ENCODE data around the gene DOCK1.

DOCK1 gene

DNA sequence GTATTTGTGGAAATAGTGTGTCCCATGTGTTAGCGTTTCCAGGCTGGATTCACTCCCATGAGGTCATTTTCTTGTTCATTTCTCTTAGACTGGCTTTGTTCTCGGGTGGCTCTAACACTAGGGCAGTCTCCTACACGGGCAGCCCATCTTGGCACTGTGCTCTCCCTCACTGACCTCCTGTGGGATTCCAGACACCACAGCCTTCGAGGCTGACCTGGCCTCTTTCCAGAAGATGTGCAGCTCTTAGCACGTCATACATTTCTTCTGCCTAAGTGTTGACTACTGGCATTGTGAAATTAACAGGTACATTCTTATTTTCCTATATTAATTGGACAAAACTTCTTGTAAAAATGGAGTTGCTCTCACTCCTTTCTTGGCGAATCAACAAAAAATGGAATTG, 218.4 kb downstream of the DOCK1 start:
- FAIRE-seq (no peak), DNase-seq (ENCODE audit: insufficient read length, low spot score) (no peak)

GRCh38 chr10:127125331-127125730, 220.1 kb downstream of the DOCK1 start:
- no peak for FAIRE-seq
- no peak for DNase-seq (ENCODE audit: insufficient read length, low spot score)

- DNase-seq (ENCODE audit: insufficient read length, low spot score), result no peak
- FAIRE-seq, result no peak
These were observed 222.6 kb downstream of the DOCK1 start for GRCh38 chr10:127127822-127128221.

- FAIRE-seq (no peak), DNase-seq (ENCODE audit: insufficient read length, low spot score) (no peak)
These were observed 223.9 kb downstream of the DOCK1 start for GRCh38 chr10:127129104-127129503.

- no peak for FAIRE-seq
These were observed 227.2 kb downstream of the DOCK1 start for GRCh38 chr10:127132451-127132850.

GRCh38 chr10:127133225-127133624, 228.0 kb downstream of the DOCK1 start:
- no peak for FAIRE-seq
- DNase-seq (ENCODE audit: insufficient read length, low spot score), result no peak

More at GRCh38 chr10:127132451-127132850, 227.2 kb downstream of the DOCK1 start:
- no peak for DNase-seq (ENCODE audit: insufficient read length, low spot score)

- FAIRE-seq (no peak), DNase-seq (ENCODE audit: insufficient read length, low spot score) (no peak)
These were observed 228.7 kb downstream of the DOCK1 start for GRCh38 chr10:127133672-127134500.

GRCh38 chr10:127135844-127136577, 230.8 kb downstream of the DOCK1 start:
- FAIRE-seq (no peak), DNase-seq (ENCODE audit: insufficient read length, low spot score) (no peak)

DNA sequence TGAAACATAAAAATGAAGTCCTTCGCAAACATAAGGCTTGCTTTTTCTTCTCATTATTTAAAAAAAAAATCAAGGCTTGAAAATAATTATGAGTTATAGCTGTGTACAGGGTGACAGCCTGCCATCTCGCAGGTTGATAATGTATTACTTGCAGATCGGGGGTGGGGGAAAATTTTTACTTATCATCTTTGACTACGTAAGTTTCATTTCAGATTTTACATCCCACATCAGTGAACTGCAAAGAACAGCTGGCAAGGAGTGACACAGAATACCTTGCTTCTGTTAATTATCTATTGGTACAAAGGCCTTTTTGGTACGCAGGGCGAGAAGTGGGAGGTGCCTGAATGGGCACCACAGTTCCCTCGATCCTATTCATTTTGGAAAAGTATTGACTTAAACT, 232.2 kb downstream of the DOCK1 start:
- no peak for DNase-seq (ENCODE audit: insufficient read length, low spot score)
- no peak for FAIRE-seq

- no peak for FAIRE-seq
- no peak for DNase-seq (ENCODE audit: insufficient read length, low spot score)
These were observed 236.9 kb downstream of the DOCK1 start for GRCh38 chr10:127142136-127142535.

- FAIRE-seq (no peak), DNase-seq (ENCODE audit: insufficient read length, low spot score) (no peak)
These were observed 237.6 kb downstream of the DOCK1 start for GRCh38 chr10:127142856-127143255.

GRCh38 chr10:127145173-127145572, 239.9 kb downstream of the DOCK1 start:
- DNase-seq (ENCODE audit: insufficient read length, low spot score) (peak; percentile 9), FAIRE-seq (no peak)

DNA sequence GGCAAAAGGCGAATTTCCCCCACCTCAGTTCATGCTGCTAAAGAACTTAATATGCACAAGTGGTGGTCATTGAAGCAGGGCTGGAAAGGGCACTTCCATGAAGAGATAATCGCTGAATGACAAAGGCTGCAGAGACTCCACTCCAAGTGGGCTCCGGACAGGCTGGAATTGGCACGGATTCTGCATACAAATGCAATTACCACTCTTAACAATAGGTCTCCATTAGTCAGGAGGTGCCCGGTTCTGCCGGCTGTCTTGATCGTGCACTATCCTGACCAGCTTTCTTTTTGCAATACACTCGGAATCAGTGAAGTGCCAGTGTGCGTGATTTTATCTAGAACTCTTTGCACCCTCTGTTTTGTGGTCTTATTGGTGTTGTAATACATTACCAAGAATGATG, 241.4 kb downstream of the DOCK1 start:
- DNase-seq (ENCODE audit: insufficient read length, low spot score) (no peak), FAIRE-seq (no peak)

- DNase-seq (ENCODE audit: insufficient read length, low spot score) (peak; percentile 41), FAIRE-seq (no peak)
These were observed 243.1 kb downstream of the DOCK1 start for GRCh38 chr10:127148066-127148932.

- DNase-seq (ENCODE audit: insufficient read length, low spot score), result peak; percentile 17
- FAIRE-seq, result no peak
These were observed 243.6 kb downstream of the DOCK1 start for GRCh38 chr10:127148933-127149220.

- peak; percentile 4 for DNase-seq (ENCODE audit: insufficient read length, low spot score)
- FAIRE-seq, result no peak
These were observed 244.4 kb downstream of the DOCK1 start for GRCh38 chr10:127149501-127150081.

DNA sequence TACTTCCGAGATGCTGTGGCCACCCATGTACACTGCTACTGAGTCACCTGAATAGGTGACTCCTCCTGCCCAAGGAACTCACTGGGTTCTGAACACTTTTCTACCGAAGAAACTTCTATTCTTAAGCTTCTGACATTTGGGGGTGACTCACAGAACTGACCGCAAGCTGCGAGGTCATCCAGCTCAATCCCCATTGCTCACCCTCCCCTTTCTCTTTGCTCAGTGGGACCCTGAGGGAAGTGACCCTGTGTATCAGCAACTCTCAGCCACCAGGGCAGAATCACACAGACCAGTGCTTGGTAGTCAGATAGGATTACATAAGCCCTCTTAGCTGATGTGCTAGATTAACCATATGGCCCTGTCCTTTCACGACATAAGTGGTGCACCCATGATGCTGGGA, 244.9 kb downstream of the DOCK1 start:
- DNase-seq (ENCODE audit: insufficient read length, low spot score) (peak; percentile 24), FAIRE-seq (no peak)

DNA sequence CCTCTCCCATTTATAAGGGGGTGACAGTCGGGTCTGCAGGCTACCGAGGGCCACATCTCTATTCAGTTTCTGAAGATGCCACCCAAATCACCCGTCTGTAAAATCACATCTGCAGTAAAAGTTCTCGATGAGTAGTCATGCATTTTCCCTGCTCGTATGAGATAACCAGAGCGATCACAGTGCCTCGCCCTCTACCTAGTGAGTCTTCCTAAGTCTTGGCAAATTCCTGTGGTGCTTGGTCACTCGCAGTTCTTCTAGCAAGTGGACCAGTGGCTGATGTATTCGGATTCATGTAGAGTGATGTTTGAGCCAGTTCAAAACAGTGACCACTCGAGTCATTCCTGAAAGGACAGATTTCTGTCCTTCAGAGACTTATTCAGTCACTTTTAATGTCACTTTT, 246.3 kb downstream of the DOCK1 start:
- DNase-seq (ENCODE audit: insufficient read length, low spot score) (no peak), FAIRE-seq (no peak)

- no peak for FAIRE-seq
- no peak for DNase-seq (ENCODE audit: insufficient read length, low spot score)
These were observed 246.9 kb downstream of the DOCK1 start for GRCh38 chr10:127151981-127152699.

DNA sequence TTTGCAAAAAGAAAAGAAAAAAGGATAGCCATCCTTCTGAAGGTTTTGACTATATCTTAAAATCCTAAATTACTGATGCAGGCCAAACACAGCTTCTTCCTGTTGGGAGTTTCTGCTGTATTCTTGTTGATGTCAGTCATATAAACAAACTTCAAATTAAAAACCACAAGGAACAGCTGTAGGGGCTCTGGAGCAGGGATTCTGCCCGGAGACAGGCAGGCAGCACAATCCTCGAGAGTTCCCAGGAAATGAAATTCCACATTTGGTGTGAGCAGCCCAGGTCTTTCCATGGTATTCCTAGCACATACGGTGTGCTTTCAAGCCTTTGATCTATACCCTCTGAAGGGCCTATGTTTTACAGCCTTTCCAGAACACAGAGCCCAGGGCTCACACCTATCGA, 248.0 kb downstream of the DOCK1 start:
- FAIRE-seq (no peak), DNase-seq (ENCODE audit: insufficient read length, low spot score) (no peak)

Data from HTR-8/SVneo (cell line).